ENCODE results near the gene FBLN1. TPM values are rescaled to one million over a fixed set of nuclear protein-coding genes. Genes with fewer than 3 reads are reported as not detected.

FBLN1 gene
- total and polyA plus RNA-seq, 12 donors, result 31.3 to 126 (median 51.0) TPM

DNA sequence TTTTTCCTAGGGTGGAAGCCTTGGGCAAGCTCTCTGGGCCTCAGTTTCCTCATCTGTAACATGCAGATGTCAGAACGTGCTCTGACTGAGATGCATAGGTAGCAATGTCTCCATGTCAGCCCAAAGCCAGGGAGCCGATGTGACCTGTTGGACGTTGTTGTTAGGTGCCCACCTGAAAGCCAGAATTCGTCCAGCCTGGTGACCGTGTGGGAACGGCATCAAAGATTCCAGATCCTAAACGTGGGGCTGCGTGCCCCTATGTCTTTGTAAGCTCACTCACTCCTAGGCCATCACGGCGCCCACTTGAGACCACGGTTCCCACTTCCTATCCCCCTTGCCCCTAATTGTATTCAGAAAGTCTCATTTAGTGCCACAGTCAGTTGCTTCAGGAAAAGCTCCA is 48.2 kb downstream of the FBLN1 start:
- no peaks in the 10 kb centered on the region for H3K9me3 ChIP-seq
- intact Hi-C loops (cut with DNase I), result loop anchor here in 5 of 10 donors (5.0 kb wide), 4 partner anchors 34 to 284 kb away; no protein-coding TSS in a partner anchor
- ATAC-seq, result no peak
- DNase-seq, result no peak
- WGBS, 2 donors, result 87 to 93% methylated on average over 11 of the region's 11 CpGs
- H3K27ac ChIP-seq, result peak overlapping the region in 9 of 10 donors; percentile 20 to 86 (median 70)
- no peak for TF ChIP-seq CTCF (IDR thresholded peaks at IDR 0.05)
- peaks cover 5 to 57% (median 35%) of the 10 kb centered on the region in 9 donors for H3K4me1 ChIP-seq
- peaks cover 0 to 22% (median 0%) of the 10 kb centered on the region in 9 donors for H3K36me3 ChIP-seq
- no peak overlapping the region for H3K4me3 ChIP-seq
- H3K27me3 ChIP-seq, result peaks cover 0 to 4% (median 0%) of the 10 kb centered on the region in 7 donors

DNA sequence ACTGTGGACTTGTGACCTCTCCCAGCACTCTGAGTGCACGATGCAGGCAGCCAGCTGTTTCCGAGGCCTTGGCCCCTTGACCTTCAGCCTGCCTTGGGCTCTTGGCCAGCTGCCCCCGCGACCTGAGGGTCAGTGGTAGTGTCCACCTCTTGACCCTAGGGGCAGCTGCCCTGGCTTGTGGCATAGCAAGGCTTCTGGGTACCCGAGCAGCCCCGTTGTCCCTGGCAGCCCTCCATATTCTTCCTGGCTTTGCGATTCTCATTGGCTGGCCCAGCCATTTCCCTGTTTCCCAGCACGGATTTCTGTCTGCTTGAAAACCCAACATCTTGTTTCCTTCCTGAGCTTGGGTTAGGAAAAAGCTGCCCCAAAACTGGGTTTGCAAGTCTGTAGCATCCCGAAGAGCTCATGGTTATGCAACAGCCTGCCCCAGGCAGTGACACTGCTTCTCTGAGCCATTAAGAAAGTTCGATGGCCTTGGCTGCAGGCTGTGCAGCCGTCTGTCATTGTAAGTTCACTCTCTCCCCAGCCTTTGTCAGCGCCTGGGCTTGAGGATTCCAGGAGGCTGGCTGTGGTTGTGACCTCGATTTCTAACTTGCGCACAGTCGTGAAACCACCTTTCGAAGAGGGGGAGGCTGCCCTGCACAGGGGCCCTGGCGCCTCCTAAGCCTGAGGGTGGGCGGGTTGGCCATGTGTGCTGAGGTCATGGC is 48.8 kb downstream of the FBLN1 start:
- Histone ChIP-seq H3K4me1 (peaks cover 5 to 57% (median 35%) of the 10 kb centered on the region in 9 donors), H3K27ac (peak overlapping the region; percentile 36 to 86 (median 70)), H3K9me3 (no peaks in the 10 kb centered on the region), H3K4me3 (no peak overlapping the region), H3K27me3 (peaks cover 0 to 4% (median 0%) of the 10 kb centered on the region in 7 donors), H3K36me3 (peaks cover 0 to 22% (median 0%) of the 10 kb centered on the region in 9 donors)
- intact Hi-C loops (cut with DNase I), result loop anchor here in 9 of 10 donors (2.0 to 5.0 kb wide), 10 partner anchors 34 to 284 kb away; no protein-coding TSS in a partner anchor
- WGBS, 2 donors, result 56 to 66% methylated on average over 18 of the region's 18 CpGs
- no peak for TF ChIP-seq CTCF (IDR thresholded peaks at IDR 0.05)
- ATAC-seq, result peak in 7 of 8 donors; percentile 11 to 34 (median 14)
- DNase-seq, result peak in 1 of 2 donors; percentile 49

DNA sequence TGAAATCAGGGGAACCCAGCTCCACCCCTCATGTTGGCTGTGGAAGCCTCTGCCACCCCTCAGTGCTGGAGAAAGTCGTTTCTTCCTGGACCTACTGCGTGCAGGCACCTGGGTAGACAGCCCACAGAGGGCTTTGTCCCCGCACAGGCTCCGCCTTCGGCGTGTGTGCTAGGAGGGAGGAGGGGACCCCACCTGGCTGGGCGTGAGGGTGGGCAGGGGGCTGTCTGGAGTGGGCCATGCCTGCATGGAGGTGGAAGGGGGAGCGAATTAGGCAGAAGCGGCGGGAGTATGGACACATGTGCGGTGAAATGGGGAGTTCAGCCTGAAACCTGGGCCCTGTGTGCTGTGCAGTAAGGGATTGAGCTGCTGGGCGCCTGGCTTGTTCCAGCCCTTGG is 49.3 kb downstream of the FBLN1 start:
- TF ChIP-seq CTCF (IDR thresholded peaks at IDR 0.05), result no peak
- H3K27me3 ChIP-seq, result peaks cover 0 to 4% (median 0%) of the 10 kb centered on the region in 7 donors
- 80 to 88% methylated on average over 12 of the region's 12 CpGs for whole genome bisulfite sequencing, 2 donors
- no peak overlapping the region for H3K4me3 ChIP-seq
- no peaks in the 10 kb centered on the region for H3K9me3 ChIP-seq
- peaks cover 5 to 57% (median 35%) of the 10 kb centered on the region in 9 donors for H3K4me1 ChIP-seq
- no peak for DNase-seq
- H3K27ac ChIP-seq, result peak overlapping the region; percentile 36 to 86 (median 70)
- intact Hi-C loops (cut with DNase I), result loop anchor here in 9 of 10 donors (2.0 to 5.0 kb wide), 10 partner anchors 35 to 285 kb away; no protein-coding TSS in a partner anchor
- ATAC-seq, result peak in 4 of 8 donors; percentile 10 to 31 (median 14)
- peaks cover 0 to 22% (median 0%) of the 10 kb centered on the region in 9 donors for H3K36me3 ChIP-seq

- ATAC-seq (peak; percentile 59 to 78 (median 67)), DNase-seq (peak; percentile 69 to 73)
- no peak overlapping the region for H3K4me3 ChIP-seq
- peaks cover 0 to 20% (median 0%) of the 10 kb centered on the region in 9 donors for H3K36me3 ChIP-seq
- 61 to 66% methylated on average over 30 of the region's 30 CpGs for WGBS, 2 donors
- H3K9me3 ChIP-seq, result no peaks in the 10 kb centered on the region
- peaks cover 5 to 57% (median 35%) of the 10 kb centered on the region in 9 donors for H3K4me1 ChIP-seq
- peaks cover 0 to 4% (median 0%) of the 10 kb centered on the region in 7 donors for H3K27me3 ChIP-seq
- H3K27ac ChIP-seq, result peak overlapping the region; percentile 69 to 86 (median 76)
- TF ChIP-seq CTCF (IDR thresholded peaks at IDR 0.05), result peak in 7 of 9 donors; percentile 4 to 50 (median 38)
- intact Hi-C loops (cut with DNase I), result loop anchor here (1.0 to 5.0 kb wide), 12 partner anchors 35 to 285 kb away; no protein-coding TSS in a partner anchor
Observed at GRCh38 chr22:45552580-45553350, 50.1 kb downstream of the FBLN1 start.

All from heart right ventricle (tissue), 16 donors.